Liver (tissue), 9 donors: ENCODE results near the gene MRPL3. TPM values are rescaled to one million over a fixed set of nuclear protein-coding genes. Genes with fewer than 3 reads are reported as not detected.

Experiments
- DNase-seq: peaks from one replicate; pipeline ENCODE4 v3.0.0-alpha.2; 2017; ENCODE audit warnings: low spot score
- H3K27ac ChIP-seq, 2 donors: one replicate each; pipeline ENCODE4 v1.7.0; 2013; ENCODE audit warnings: inconsistent platforms in 2 of 2, low read length in 2 of 2, control low read depth in 1 of 2, low read depth in 1 of 2, mild to moderate bottlenecking in 1 of 2
- H3K27me3 ChIP-seq, 4 donors: one replicate each; pipeline versions ENCODE4 v1.6.1 to v1.7.0; 2013; ENCODE audit warnings: low read length in 3 of 4, inconsistent platforms in 1 of 4, mild to moderate bottlenecking in 1 of 4, moderate library complexity in 1 of 4; ENCODE audit not compliant: control insufficient read depth in 4 of 4, insufficient read depth in 4 of 4
- H3K36me3 ChIP-seq, 4 donors: one replicate each; pipeline versions ENCODE4 v1.6.1 to v1.7.0; 2013; ENCODE audit warnings: low read length in 3 of 4, mild to moderate bottlenecking in 3 of 4, low read depth in 1 of 4, moderate library complexity in 1 of 4; ENCODE audit not compliant: control insufficient read depth in 4 of 4, insufficient read depth in 3 of 4
- H3K4me1 ChIP-seq, 4 donors: one replicate each; pipeline versions ENCODE4 v1.6.1 to v1.7.0; 2013; ENCODE audit warnings: low read length in 3 of 4, mild to moderate bottlenecking in 3 of 4, moderate library complexity in 1 of 4; ENCODE audit not compliant: control insufficient read depth in 4 of 4, insufficient read depth in 4 of 4
- H3K4me3 ChIP-seq, 3 donors: one replicate each; pipeline versions ENCODE4 v1.6.1 to v1.7.0; 2013; ENCODE audit warnings: low read length in 3 of 3, control low read depth in 1 of 3, low read depth in 1 of 3, mild to moderate bottlenecking in 1 of 3
- H3K9ac ChIP-seq, 2 donors: one replicate each; pipeline ENCODE4 v1.7.0; 2013; ENCODE audit warnings: low read length in 2 of 2, mild to moderate bottlenecking in 2 of 2, moderate library complexity in 2 of 2, control low read depth in 1 of 2, low read depth in 1 of 2
- H3K9me3 ChIP-seq, 4 donors: one replicate each; pipeline versions ENCODE4 v1.6.1 to v1.7.0; 2013; ENCODE audit warnings: low read length in 3 of 4; ENCODE audit not compliant: control insufficient read depth in 4 of 4
- EGR1 ChIP-seq, 2 donors: IDR thresholded peaks; 2 replicates each; pipeline ENCODE4 v1.6.1; 2016 to 2018; ENCODE audit warnings: antibody characterized with exemption in 2 of 2, low read depth in 2 of 2
- FOXA2 ChIP-seq: IDR thresholded peaks from 2 replicates; pipeline ENCODE4 v1.6.1; 2016; ENCODE audit warnings: antibody characterized with exemption
- HNF4A ChIP-seq, 2 donors: conservative IDR thresholded peaks; 2 replicates each; pipeline ENCODE4 v1.6.1; 2016; ENCODE audit warnings: antibody characterized with exemption in 2 of 2, mild to moderate bottlenecking in 2 of 2
- HNF4G ChIP-seq: IDR thresholded peaks from 2 replicates; pipeline ENCODE4 v1.6.1; 2016; ENCODE audit warnings: antibody characterized with exemption
- JUND ChIP-seq, 2 donors: IDR thresholded peaks; 2 replicates each; pipeline ENCODE4 v1.6.1; 2016; ENCODE audit warnings: antibody characterized with exemption in 2 of 2
- NR2F2 ChIP-seq: IDR thresholded peaks from 2 replicates; pipeline ENCODE4 v1.6.1; 2016; ENCODE audit warnings: antibody characterized with exemption
- RAD21 ChIP-seq, 2 donors: IDR thresholded peaks; 2 replicates each; pipeline ENCODE4 v1.6.1; 2016; ENCODE audit warnings: antibody characterized with exemption in 2 of 2, mild to moderate bottlenecking in 2 of 2
- RXRA ChIP-seq, 2 donors: IDR thresholded peaks; 2 replicates each; pipeline ENCODE4 v1.6.1; 2017 to 2018; ENCODE audit warnings: antibody characterized with exemption in 2 of 2, mild to moderate bottlenecking in 1 of 2
- SP1 ChIP-seq: IDR thresholded peaks from 2 replicates; pipeline ENCODE4 v1.6.1; 2018; ENCODE audit warnings: antibody characterized with exemption, mild to moderate bottlenecking
- TAF1 ChIP-seq: conservative IDR thresholded peaks from 2 replicates; pipeline ENCODE4 v1.6.1; 2016; ENCODE audit warnings: antibody characterized with exemption, mild to moderate bottlenecking
- WGBS: extraction: QIAGEN DNeasy Blood & Tissue Kit; methylation state at CpG from one replicate; pipeline ENCODE4 v1.1.7; 2013; 5-methylcytosine and 5-hydroxymethylcytosine counted together
- polyA plus RNA-seq, 2 donors: library from polyadenylated mRNA; stranded (reverse) in 1 of 2; unstranded in 1 of 2; fragments of 200-250 nt in 1 of 2; fragments of >200 nt in 1 of 2; fragmentation: Nextera tagmentation in 1 of 2; extraction: Ambion mirVana in 1 of 2; gene quantifications; one replicate each; pipeline versions ENCODE4 v1.2.1 to v1.2.3, GENCODE V29; 2013 to 2015
- total RNA-seq, 2 donors: library from RNA; depleted of rRNA; stranded (reverse); fragments of >200 nt; gene quantifications; one replicate each; pipeline ENCODE4 v1.2.3, GENCODE V29; 2014
- TF ChIP-seq, protein P1 (sequence below): fragments of 150-350 bp; IDR thresholded peaks from 2 replicates; pipeline ENCODE4 v1.5.1; 2017; ENCODE audit warnings: improper control_type of control experiment, low read depth, low read length; ENCODE audit not compliant: missing input control
- TF ChIP-seq, protein P2 (sequence below): IDR thresholded peaks from 2 replicates; pipeline ENCODE4 v1.6.1; 2016; ENCODE audit warnings: antibody characterized with exemption
- TF ChIP-seq, protein P3 (sequence below): IDR thresholded peaks from 2 replicates; pipeline ENCODE4 v1.6.1; 2016; ENCODE audit warnings: antibody characterized with exemption
- TF ChIP-seq, protein P4 (sequence below): IDR thresholded peaks from 2 replicates; pipeline ENCODE4 v1.6.1; 2016; ENCODE audit warnings: antibody characterized with exemption, mild to moderate bottlenecking
- TF ChIP-seq, protein P5 (sequence below): IDR thresholded peaks from 2 replicates; pipeline ENCODE4 v1.6.1; 2016; ENCODE audit warnings: antibody characterized with exemption
- donor health status: healthy.
- donor health status: healthy.
- donor health status: healthy.
- donor health status: healthy.
- donor health status: healthy.

MRPL3 gene
- total and polyA plus RNA-seq, 4 donors: 35.7 to 52.9 (median 47.6) TPM

DNA sequence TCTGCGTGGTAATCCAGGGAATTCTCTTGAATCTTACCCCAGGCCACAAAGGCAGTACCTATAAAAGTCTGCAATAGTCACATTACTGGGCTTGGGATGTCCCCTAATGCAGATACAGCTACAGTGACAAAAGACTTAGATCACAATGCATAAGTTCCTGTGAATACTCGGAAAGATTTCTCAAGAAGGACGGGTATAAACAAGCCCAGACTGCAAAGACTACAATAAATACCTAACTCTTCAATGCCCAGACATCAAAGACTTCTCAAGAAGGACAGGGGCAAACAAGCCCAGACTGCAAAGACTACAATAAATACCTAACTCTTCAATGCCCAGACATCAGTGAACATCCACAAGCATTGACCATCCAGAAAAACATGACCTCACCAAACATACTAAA, 70.3 kb downstream of the MRPL3 start:
- 92% methylated on average over 3 of the region's 3 CpGs for WGBS
- Histone ChIP-seq H3K9me3 (no peaks in the 10 kb centered on the region), H3K27me3 (no peaks in the 10 kb centered on the region), H3K9ac (no peak overlapping the region), H3K27ac (no peak overlapping the region), H3K4me3 (no peak overlapping the region), H3K4me1 (no peaks in the 10 kb centered on the region), H3K36me3 (no peaks in the 10 kb centered on the region)
- no peak for TF ChIP-seq JUND (IDR thresholded peaks at IDR 0.05)
- TF ChIP-seq, protein P1, sequence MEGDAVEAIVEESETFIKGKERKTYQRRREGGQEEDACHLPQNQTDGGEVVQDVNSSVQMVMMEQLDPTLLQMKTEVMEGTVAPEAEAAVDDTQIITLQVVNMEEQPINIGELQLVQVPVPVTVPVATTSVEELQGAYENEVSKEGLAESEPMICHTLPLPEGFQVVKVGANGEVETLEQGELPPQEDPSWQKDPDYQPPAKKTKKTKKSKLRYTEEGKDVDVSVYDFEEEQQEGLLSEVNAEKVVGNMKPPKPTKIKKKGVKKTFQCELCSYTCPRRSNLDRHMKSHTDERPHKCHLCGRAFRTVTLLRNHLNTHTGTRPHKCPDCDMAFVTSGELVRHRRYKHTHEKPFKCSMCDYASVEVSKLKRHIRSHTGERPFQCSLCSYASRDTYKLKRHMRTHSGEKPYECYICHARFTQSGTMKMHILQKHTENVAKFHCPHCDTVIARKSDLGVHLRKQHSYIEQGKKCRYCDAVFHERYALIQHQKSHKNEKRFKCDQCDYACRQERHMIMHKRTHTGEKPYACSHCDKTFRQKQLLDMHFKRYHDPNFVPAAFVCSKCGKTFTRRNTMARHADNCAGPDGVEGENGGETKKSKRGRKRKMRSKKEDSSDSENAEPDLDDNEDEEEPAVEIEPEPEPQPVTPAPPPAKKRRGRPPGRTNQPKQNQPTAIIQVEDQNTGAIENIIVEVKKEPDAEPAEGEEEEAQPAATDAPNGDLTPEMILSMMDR: no peak
- no peak for TF ChIP-seq RXRA (IDR thresholded peaks at IDR 0.05)
- DNase-seq: no peak

DNA sequence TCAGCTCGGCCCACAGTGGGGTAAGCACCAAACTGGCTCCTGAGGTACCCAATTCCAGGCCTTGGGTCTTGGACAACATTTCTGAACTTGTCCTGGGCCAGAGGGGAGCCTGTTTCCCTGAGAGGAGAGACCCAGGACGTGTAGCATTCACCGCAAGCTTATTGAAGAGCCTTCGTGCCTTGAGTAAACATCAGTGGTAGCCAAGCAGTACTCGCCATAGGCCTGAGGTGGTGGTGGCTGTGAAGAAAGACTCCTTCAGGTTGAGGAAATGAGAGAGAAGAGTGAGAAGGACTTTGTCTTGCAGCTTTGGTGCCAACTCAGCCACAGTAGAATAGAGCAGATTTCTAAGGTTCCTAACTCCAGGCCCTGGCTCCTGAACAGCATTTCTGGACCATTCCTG, 71.0 kb downstream of the MRPL3 start:
- H3K27me3 ChIP-seq: no peaks in the 10 kb centered on the region
- TF ChIP-seq SP1 (no peak), RAD21 (IDR thresholded peaks at IDR 0.05) (no peak), FOXA2 (no peak), TAF1 (no peak), NR2F2 (no peak), RXRA (IDR thresholded peaks at IDR 0.05) (no peak), HNF4G (no peak)
- TF ChIP-seq, protein P2, sequence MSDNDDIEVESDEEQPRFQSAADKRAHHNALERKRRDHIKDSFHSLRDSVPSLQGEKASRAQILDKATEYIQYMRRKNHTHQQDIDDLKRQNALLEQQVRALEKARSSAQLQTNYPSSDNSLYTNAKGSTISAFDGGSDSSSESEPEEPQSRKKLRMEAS: no peak
- TF ChIP-seq, protein P3, sequence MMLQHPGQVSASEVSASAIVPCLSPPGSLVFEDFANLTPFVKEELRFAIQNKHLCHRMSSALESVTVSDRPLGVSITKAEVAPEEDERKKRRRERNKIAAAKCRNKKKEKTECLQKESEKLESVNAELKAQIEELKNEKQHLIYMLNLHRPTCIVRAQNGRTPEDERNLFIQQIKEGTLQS: no peak
- 74% methylated on average over 5 of the region's 5 CpGs for WGBS
- H3K4me1 ChIP-seq: no peaks in the 10 kb centered on the region
- H3K9ac ChIP-seq: no peak overlapping the region
- H3K36me3 ChIP-seq: no peaks in the 10 kb centered on the region
- H3K4me3 ChIP-seq: no peak overlapping the region
- H3K27ac ChIP-seq: no peak overlapping the region
- H3K9me3 ChIP-seq: no peaks in the 10 kb centered on the region
- DNase-seq: no peak

DNA sequence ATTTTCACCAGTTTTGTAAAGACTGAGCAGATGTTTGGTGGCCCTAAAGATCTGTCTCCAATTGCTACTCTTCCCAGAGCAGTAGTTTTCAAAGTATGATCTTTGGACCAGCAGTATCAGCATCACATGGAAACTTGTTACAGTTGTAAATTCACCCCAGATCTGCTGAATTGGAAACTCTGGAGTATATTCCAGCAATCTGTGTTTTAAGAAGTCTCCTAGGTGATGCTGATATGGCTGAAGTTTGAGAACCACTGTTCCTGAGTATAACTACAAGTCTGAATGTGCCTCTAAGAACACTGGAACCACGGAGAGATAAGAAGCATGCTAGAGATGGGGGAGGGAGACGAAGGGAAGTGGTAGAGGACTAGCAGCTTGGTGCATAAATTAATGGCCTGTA, 75.5 kb downstream of the MRPL3 start:
- Histone ChIP-seq H3K4me1 (no peaks in the 10 kb centered on the region), H3K27me3 (no peaks in the 10 kb centered on the region), H3K4me3 (no peak overlapping the region), H3K9me3 (no peaks in the 10 kb centered on the region), H3K36me3 (no peaks in the 10 kb centered on the region), H3K27ac (no peak overlapping the region), H3K9ac (no peak overlapping the region)
- TF ChIP-seq JUND (IDR thresholded peaks at IDR 0.05): no peak
- TF ChIP-seq HNF4A (conservative IDR thresholded peaks at IDR 0.05): no peak
- no peak for TF ChIP-seq TAF1
- TF ChIP-seq SP1: no peak
- TF ChIP-seq, protein P2: no peak
- TF ChIP-seq, protein P4, sequence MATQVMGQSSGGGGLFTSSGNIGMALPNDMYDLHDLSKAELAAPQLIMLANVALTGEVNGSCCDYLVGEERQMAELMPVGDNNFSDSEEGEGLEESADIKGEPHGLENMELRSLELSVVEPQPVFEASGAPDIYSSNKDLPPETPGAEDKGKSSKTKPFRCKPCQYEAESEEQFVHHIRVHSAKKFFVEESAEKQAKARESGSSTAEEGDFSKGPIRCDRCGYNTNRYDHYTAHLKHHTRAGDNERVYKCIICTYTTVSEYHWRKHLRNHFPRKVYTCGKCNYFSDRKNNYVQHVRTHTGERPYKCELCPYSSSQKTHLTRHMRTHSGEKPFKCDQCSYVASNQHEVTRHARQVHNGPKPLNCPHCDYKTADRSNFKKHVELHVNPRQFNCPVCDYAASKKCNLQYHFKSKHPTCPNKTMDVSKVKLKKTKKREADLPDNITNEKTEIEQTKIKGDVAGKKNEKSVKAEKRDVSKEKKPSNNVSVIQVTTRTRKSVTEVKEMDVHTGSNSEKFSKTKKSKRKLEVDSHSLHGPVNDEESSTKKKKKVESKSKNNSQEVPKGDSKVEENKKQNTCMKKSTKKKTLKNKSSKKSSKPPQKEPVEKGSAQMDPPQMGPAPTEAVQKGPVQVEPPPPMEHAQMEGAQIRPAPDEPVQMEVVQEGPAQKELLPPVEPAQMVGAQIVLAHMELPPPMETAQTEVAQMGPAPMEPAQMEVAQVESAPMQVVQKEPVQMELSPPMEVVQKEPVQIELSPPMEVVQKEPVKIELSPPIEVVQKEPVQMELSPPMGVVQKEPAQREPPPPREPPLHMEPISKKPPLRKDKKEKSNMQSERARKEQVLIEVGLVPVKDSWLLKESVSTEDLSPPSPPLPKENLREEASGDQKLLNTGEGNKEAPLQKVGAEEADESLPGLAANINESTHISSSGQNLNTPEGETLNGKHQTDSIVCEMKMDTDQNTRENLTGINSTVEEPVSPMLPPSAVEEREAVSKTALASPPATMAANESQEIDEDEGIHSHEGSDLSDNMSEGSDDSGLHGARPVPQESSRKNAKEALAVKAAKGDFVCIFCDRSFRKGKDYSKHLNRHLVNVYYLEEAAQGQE: no peak
- TF ChIP-seq, protein P5, sequence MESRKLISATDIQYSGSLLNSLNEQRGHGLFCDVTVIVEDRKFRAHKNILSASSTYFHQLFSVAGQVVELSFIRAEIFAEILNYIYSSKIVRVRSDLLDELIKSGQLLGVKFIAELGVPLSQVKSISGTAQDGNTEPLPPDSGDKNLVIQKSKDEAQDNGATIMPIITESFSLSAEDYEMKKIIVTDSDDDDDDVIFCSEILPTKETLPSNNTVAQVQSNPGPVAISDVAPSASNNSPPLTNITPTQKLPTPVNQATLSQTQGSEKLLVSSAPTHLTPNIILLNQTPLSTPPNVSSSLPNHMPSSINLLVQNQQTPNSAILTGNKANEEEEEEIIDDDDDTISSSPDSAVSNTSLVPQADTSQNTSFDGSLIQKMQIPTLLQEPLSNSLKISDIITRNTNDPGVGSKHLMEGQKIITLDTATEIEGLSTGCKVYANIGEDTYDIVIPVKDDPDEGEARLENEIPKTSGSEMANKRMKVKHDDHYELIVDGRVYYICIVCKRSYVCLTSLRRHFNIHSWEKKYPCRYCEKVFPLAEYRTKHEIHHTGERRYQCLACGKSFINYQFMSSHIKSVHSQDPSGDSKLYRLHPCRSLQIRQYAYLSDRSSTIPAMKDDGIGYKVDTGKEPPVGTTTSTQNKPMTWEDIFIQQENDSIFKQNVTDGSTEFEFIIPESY: no peak
- TF ChIP-seq EGR1 (IDR thresholded peaks at IDR 0.05; ENCODE audit: low read depth in 2 of 2): no peak
- no peak for DNase-seq
- WGBS: 66% methylated on average over 2 of the region's 2 CpGs
